DOHH2 (cell line): ENCODE data around the gene CNOT3.

Experiments used
- H3F3A ChIP-seq: fragments of 200-600 bp; sonication (generic), shearing (Covaris generic); 2 replicates; pipeline ENCODE4 v1.6.0; 2016; ENCODE audit warnings: antibody characterized with exemption, mild to moderate bottlenecking; ENCODE audit not compliant: control insufficient read depth, insufficient read depth
- H3K27ac ChIP-seq: fragments of 200-600 bp; sonication (generic); 2 replicates; pipeline ENCODE4 v1.5.1; 2014; ENCODE audit warnings: low read depth, mild to moderate bottlenecking, low read length, moderate library complexity
- H3K27me3 ChIP-seq: fragments of 200-600 bp; sonication (generic); 2 replicates; pipeline ENCODE4 v1.6.1; 2014; ENCODE audit warnings: mild to moderate bottlenecking, low read length, mixed read lengths; ENCODE audit not compliant: control insufficient read depth
- H3K36me3 ChIP-seq: fragments of 200-600 bp; sonication (generic); 2 replicates; pipeline ENCODE4 v1.6.1; 2014; ENCODE audit warnings: mild to moderate bottlenecking, low read length, moderate library complexity, mixed read lengths; ENCODE audit not compliant: control insufficient read depth
- H3K4me1 ChIP-seq: fragments of 200-600 bp; sonication (generic); 2 replicates; pipeline ENCODE4 v1.6.1; 2014; ENCODE audit warnings: mild to moderate bottlenecking, low read length, mixed read lengths; ENCODE audit not compliant: control insufficient read depth
- H3K4me2 ChIP-seq: fragments of 200-600 bp; sonication (generic); 2 replicates; pipeline ENCODE4 v1.6.0; 2014; ENCODE audit warnings: mild to moderate bottlenecking, low read length, moderate library complexity
- H3K4me3 ChIP-seq: fragments of 200-600 bp; sonication (generic); 2 replicates; pipeline ENCODE4 v1.5.1; 2014; ENCODE audit warnings: mild to moderate bottlenecking, low read length, mixed read lengths
- H3K79me2 ChIP-seq: fragments of 200-600 bp; sonication (generic); 2 replicates; pipeline ENCODE4 v1.6.1; 2014; ENCODE audit warnings: mild to moderate bottlenecking, low read length, mixed read lengths; ENCODE audit not compliant: control insufficient read depth
- H3K9me2 ChIP-seq: fragments of 200-600 bp; sonication (generic); replicated peaks from 2 replicates; pipeline ENCODE4 v1.6.1; 2014; ENCODE audit warnings: mild to moderate bottlenecking, low read length, mixed read lengths; ENCODE audit not compliant: control insufficient read depth
- H3K9me3 ChIP-seq: fragments of 200-600 bp; sonication (generic); 2 replicates; pipeline ENCODE4 v1.6.1; 2014; ENCODE audit warnings: antibody characterized with exemption, low read length, mixed read lengths; ENCODE audit not compliant: control insufficient read depth, insufficient read depth
- H4K20me1 ChIP-seq: fragments of 200-600 bp; sonication (generic); 2 replicates; pipeline ENCODE4 v1.6.0; 2014; ENCODE audit warnings: low read depth, mild to moderate bottlenecking, antibody characterized with exemption, low read length, moderate library complexity; ENCODE audit not compliant: control insufficient read depth, insufficient read depth
- EZH2phosphoT487 ChIP-seq: fragments of 200-600 bp; sonication (generic); IDR thresholded peaks from 2 replicates; pipeline ENCODE4 v1.6.1; 2017; ENCODE audit warnings: borderline replicate concordance, mild to moderate bottlenecking, antibody characterized with exemption, low read length, moderate library complexity, mixed read lengths
- TF ChIP-seq, protein P1 (sequence below): fragments of 200-600 bp; sonication (generic); IDR thresholded peaks from one replicate; pipeline ENCODE4 v1.5.1; 2014; ENCODE audit warnings: antibody characterized with exemption, mild to moderate bottlenecking, low read depth, low read length; ENCODE audit not compliant: poor library complexity, severe bottlenecking

The CNOT3 gene

GRCh38 chr19:54149021-54149812, 11.7 kb downstream of the CNOT3 start:
- Histone ChIP-seq H3K36me3 (peaks cover 96% of the 10 kb centered on the region), H3K9me2 (no peaks in the 10 kb centered on the region)
- TF ChIP-seq, protein P1, sequence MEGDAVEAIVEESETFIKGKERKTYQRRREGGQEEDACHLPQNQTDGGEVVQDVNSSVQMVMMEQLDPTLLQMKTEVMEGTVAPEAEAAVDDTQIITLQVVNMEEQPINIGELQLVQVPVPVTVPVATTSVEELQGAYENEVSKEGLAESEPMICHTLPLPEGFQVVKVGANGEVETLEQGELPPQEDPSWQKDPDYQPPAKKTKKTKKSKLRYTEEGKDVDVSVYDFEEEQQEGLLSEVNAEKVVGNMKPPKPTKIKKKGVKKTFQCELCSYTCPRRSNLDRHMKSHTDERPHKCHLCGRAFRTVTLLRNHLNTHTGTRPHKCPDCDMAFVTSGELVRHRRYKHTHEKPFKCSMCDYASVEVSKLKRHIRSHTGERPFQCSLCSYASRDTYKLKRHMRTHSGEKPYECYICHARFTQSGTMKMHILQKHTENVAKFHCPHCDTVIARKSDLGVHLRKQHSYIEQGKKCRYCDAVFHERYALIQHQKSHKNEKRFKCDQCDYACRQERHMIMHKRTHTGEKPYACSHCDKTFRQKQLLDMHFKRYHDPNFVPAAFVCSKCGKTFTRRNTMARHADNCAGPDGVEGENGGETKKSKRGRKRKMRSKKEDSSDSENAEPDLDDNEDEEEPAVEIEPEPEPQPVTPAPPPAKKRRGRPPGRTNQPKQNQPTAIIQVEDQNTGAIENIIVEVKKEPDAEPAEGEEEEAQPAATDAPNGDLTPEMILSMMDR: no peak
- TF ChIP-seq EZH2phosphoT487: no peak

DNA sequence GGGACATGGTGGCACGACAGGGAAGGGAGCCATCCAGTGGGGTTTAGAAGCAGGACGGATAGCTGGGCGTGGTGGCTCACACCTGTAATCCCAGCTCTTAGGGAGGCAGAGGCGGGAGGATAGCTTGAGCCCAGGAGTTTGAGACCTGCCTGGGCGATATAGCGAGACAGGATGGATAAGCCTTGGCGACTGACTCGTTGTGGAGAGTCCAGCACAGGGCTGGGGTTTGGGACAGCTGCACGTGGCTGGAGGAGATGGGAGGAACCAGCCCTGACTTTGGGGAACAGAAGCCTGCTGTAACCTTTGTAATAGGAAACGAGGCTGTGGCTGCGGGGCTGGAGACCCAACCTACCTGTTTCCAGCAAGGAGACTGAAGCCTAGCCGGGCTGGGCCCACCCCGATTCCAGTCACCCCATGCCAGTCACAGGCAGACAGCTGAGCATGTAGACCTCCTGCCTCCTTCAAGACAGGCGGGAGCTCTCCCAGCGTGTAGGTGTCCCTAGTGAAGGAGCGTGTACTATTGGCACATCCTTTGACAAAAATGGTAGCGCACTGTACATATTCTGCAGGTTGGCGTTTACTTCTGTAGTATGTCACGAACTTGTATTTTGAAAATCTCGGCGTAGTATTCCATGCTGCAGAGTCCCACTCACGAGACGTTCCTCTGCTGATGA, 13.9 kb downstream of the CNOT3 start:
- H4K20me1 ChIP-seq: no peaks in the 10 kb centered on the region; the same call in 1 of the 2 replicates
- H3K79me2 ChIP-seq: no peaks in the 10 kb centered on the region
- no peaks in the 10 kb centered on the region for H3K9me3 ChIP-seq
- no peak overlapping the region for H3K4me2 ChIP-seq
- no peaks in the 10 kb centered on the region for H3K9me2 ChIP-seq
- H3K27ac ChIP-seq: no peak overlapping the region
- H3K4me3 ChIP-seq: no peak overlapping the region
- no peaks in the 10 kb centered on the region; the same call in 1 of the 2 replicates for H3F3A ChIP-seq
- peaks cover 95% of the 10 kb centered on the region for H3K36me3 ChIP-seq
- H3K4me1 ChIP-seq: no peaks in the 10 kb centered on the region
- no peak for TF ChIP-seq EZH2phosphoT487
- TF ChIP-seq, protein P1: no peak
- no peaks in the 10 kb centered on the region for H3K27me3 ChIP-seq

More at GRCh38 chr19:54149021-54149812, 11.7 kb downstream of the CNOT3 start:
- no peak overlapping the region for H3K27ac ChIP-seq
- H3K4me2 ChIP-seq: no peak overlapping the region
- H3K27me3 ChIP-seq: no peaks in the 10 kb centered on the region
- no peaks in the 10 kb centered on the region for H3K4me1 ChIP-seq
- no peaks in the 10 kb centered on the region; the same call in 1 of the 2 replicates for H4K20me1 ChIP-seq
- no peaks in the 10 kb centered on the region for H3K9me3 ChIP-seq
- H3K79me2 ChIP-seq: no peaks in the 10 kb centered on the region
- no peaks in the 10 kb centered on the region; the same call in 1 of the 2 replicates for H3F3A ChIP-seq
- no peak overlapping the region for H3K4me3 ChIP-seq

GRCh38 chr19:54152267-54152666, 14.7 kb downstream of the CNOT3 start:
- Histone ChIP-seq H3K36me3 (peaks cover 94% of the 10 kb centered on the region), H3K4me3 (no peak overlapping the region)

More at GRCh38 chr19:54152267-54152666, 14.7 kb downstream of the CNOT3 start:
- H3K9me3 ChIP-seq: no peaks in the 10 kb centered on the region
- H3K4me2 ChIP-seq: no peak overlapping the region
- H3K79me2 ChIP-seq: no peaks in the 10 kb centered on the region
- no peaks in the 10 kb centered on the region for H3K4me1 ChIP-seq
- H3K27ac ChIP-seq: no peak overlapping the region
- TF ChIP-seq EZH2phosphoT487: no peak
- TF ChIP-seq, protein P1: no peak
- no peaks in the 10 kb centered on the region; the same call in 1 of the 2 replicates for H4K20me1 ChIP-seq
- H3F3A ChIP-seq: no peaks in the 10 kb centered on the region; the same call in 1 of the 2 replicates
- H3K27me3 ChIP-seq: no peaks in the 10 kb centered on the region
- no peaks in the 10 kb centered on the region for H3K9me2 ChIP-seq
